Smooth muscle cell (in vitro differentiated cells): ENCODE results near the gene LANCL2. TPM values are rescaled to one million over a fixed set of nuclear protein-coding genes. Genes with fewer than 3 reads are reported as not detected.

ENCODE experiments used
- DNase-seq: peaks from one replicate; lab custom pipeline; 2025; ENCODE audit not compliant: unreplicated experiment; lab: John Stamatoyannopoulos, UW
- H2AFZ ChIP-seq: fragments of 200-600 bp; sonication (generic); 2 replicates; pipeline ENCODE4 v1.6.0; 2016; ENCODE audit warnings: antibody characterized with exemption, low read depth, mild to moderate bottlenecking
- H3F3A ChIP-seq: fragments of 200-600 bp; sonication (generic); 2 replicates; pipeline ENCODE4 v1.6.0; 2017; ENCODE audit warnings: antibody characterized with exemption, low read depth
- H3K27ac ChIP-seq: fragments of 200-600 bp; sonication (generic); 2 replicates; pipeline ENCODE4 v1.5.1; 2016; ENCODE audit warnings: low read depth, mild to moderate bottlenecking
- H3K27me3 ChIP-seq: fragments of 200-600 bp; sonication (generic); 2 replicates; pipeline ENCODE4 v1.6.1; 2016; ENCODE audit warnings: low read depth, mild to moderate bottlenecking
- H3K36me3 ChIP-seq: fragments of 200-600 bp; sonication (generic); 2 replicates; pipeline ENCODE4 v1.5.1; 2016; ENCODE audit warnings: low read depth
- H3K4me1 ChIP-seq: fragments of 200-600 bp; sonication (generic); 2 replicates; pipeline ENCODE4 v1.5.1; 2016; ENCODE audit warnings: low read depth
- H3K4me2 ChIP-seq: fragments of 200-600 bp; sonication (generic); 2 replicates; pipeline ENCODE4 v1.6.0; 2016; ENCODE audit warnings: mild to moderate bottlenecking
- H3K4me3 ChIP-seq: fragments of 200-600 bp; sonication (generic); 2 replicates; pipeline ENCODE4 v1.5.1; 2016; ENCODE audit warnings: mild to moderate bottlenecking
- H3K79me2 ChIP-seq: fragments of 200-600 bp; sonication (generic); 2 replicates; pipeline ENCODE4 v1.6.0; 2016; ENCODE audit warnings: low read depth, mild to moderate bottlenecking
- H3K9ac ChIP-seq: fragments of 200-600 bp; sonication (generic); 2 replicates; pipeline ENCODE4 v1.6.0; 2016; ENCODE audit warnings: low read depth
- H3K9me3 ChIP-seq: fragments of 200-600 bp; sonication (generic); replicated peaks from 2 replicates; pipeline ENCODE4 v1.5.1; 2016; ENCODE audit warnings: low read depth
- H4K20me1 ChIP-seq: fragments of 200-600 bp; sonication (generic); 2 replicates; pipeline ENCODE4 v1.6.0; 2016; ENCODE audit warnings: low read depth
- WGBS: methylation state at CpG from one replicate; pipeline ENCODE4 v1.1.7; 2016; ENCODE audit warnings: low lambda C conversion rate; 5-methylcytosine and 5-hydroxymethylcytosine counted together
- polyA plus RNA-seq: library from polyadenylated mRNA; unstranded; fragments of >200 nt; fragmentation: Nextera tagmentation; extraction: Ambion mirVana; gene quantifications from 2 replicates; pipeline ENCODE4 v1.2.1, GENCODE V29; 2016
- total RNA-seq: library from RNA; depleted of rRNA; stranded (reverse); fragments of >200 nt; gene quantifications from 2 replicates; pipeline ENCODE4 v1.2.3, GENCODE V29; 2014
- TF ChIP-seq, protein P1 (sequence below): fragments of 200-600 bp; sonication (generic); IDR thresholded peaks from 2 replicates; pipeline ENCODE4 v1.5.1; 2017; ENCODE audit warnings: borderline replicate concordance, mild to moderate bottlenecking, antibody characterized with exemption; ENCODE audit not compliant: insufficient read depth, poor library complexity, severe bottlenecking

Gene LANCL2
- total and polyA plus RNA-seq, 2 experiments from 2014 or later = 9.4 to 15.6 TPM

DNA sequence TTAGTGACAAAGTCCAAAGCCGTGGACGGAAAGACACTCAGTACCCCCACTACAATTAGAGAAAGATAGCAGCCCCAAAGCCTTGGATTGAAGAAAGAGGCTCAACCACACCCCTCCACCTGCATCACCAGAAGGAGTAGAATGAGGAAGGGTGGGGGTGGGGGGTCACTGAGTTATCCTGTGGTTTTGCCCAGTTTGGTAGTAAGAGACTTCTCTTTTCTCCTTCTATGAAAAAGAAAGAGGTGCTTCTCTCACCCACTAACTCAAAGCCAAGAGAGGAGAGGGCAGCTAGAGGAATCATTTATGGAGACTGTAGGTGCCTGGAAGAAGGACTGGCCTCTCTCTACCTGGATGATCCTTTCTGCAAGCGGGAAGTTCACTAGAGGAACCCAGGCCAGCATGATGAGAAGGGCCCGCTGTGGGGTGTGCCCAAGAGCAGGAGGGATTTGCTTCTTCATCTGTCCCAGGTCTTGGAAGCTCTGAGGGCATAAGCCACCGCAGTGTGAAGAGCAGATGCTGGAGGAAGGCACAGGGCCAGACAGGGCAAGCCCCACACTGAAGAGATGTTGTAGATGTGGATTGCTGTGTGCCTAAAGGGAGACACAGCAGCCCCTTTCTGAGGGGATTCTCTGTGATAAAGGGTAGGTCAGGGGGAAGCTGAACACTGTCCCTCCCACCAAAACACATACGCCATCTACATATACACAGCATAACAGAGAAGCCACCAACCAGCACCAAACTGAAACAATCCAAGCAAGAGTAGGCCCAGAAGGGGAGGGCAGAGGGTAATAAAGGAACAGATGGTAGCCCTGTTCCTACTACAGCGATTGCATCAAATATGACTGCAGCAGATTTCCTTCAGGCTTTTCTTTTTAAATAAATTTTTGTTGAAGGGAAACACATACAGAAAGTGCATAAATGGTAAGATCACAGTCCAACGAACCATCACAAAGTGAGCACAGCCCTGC is 25.8 kb upstream of the LANCL2 start:
- Histone ChIP-seq H3K27ac (no peak overlapping the region), H3F3A (no peaks in the 10 kb centered on the region), H3K9ac (no peak overlapping the region), H3K79me2 (no peaks in the 10 kb centered on the region), H3K4me2 (no peak overlapping the region), H3K4me1 (no peaks in the 10 kb centered on the region), H4K20me1 (no peaks in the 10 kb centered on the region), H3K36me3 (no peaks in the 10 kb centered on the region), H3K4me3 (no peak overlapping the region), H2AFZ (no peak overlapping the region), H3K27me3 (no peaks in the 10 kb centered on the region), H3K9me3 (no peaks in the 10 kb centered on the region)
- TF ChIP-seq, protein P1, sequence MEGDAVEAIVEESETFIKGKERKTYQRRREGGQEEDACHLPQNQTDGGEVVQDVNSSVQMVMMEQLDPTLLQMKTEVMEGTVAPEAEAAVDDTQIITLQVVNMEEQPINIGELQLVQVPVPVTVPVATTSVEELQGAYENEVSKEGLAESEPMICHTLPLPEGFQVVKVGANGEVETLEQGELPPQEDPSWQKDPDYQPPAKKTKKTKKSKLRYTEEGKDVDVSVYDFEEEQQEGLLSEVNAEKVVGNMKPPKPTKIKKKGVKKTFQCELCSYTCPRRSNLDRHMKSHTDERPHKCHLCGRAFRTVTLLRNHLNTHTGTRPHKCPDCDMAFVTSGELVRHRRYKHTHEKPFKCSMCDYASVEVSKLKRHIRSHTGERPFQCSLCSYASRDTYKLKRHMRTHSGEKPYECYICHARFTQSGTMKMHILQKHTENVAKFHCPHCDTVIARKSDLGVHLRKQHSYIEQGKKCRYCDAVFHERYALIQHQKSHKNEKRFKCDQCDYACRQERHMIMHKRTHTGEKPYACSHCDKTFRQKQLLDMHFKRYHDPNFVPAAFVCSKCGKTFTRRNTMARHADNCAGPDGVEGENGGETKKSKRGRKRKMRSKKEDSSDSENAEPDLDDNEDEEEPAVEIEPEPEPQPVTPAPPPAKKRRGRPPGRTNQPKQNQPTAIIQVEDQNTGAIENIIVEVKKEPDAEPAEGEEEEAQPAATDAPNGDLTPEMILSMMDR = no peak
- 82% methylated on average over 8 of the region's 8 CpGs for WGBS
- no peak for DNase-seq

DNA sequence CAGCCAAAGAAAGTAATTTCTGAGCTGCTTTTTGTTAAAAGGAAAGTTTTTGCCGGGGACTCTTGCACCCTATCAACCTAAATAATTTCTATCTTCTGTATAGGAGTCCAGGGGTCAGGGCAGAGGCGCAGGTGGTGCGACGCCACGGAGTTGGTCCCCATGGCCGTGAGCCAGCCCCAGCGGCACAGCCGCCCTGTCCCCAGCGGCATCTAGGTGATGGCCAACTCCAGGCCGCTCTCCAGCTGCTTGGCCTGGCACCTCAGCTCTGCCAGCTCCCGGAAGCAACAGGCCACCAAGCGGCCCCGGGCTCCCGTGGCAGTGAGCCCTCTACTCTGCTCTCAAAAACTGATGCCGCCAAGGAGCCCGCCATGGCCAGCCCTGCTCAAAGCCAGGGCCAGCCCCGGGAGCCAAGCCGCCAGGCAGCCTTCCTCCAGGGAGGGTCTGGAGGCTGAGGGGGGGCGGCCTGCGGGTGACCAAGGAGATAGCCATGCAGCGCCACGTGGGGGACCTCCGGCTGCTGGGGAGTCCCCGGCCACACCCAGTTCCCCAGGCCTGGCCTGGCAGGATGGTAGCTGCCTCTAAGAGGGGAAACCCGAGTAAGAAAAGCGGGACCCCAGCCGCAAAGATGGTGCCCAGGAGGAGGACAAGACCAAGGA is 22.8 kb upstream of the LANCL2 start:
- H3K9ac ChIP-seq = no peak overlapping the region
- H3K27ac ChIP-seq = no peak overlapping the region
- TF ChIP-seq, protein P1 = no peak
- no peak for DNase-seq
- H3K9me3 ChIP-seq = no peaks in the 10 kb centered on the region
- H4K20me1 ChIP-seq = no peaks in the 10 kb centered on the region
- H3K27me3 ChIP-seq = no peaks in the 10 kb centered on the region
- H3K79me2 ChIP-seq = no peaks in the 10 kb centered on the region
- no peak overlapping the region for H3K4me2 ChIP-seq
- no peak overlapping the region for H2AFZ ChIP-seq
- no peaks in the 10 kb centered on the region for H3K36me3 ChIP-seq
- no peaks in the 10 kb centered on the region for H3F3A ChIP-seq
- no peaks in the 10 kb centered on the region for H3K4me1 ChIP-seq
- H3K4me3 ChIP-seq = no peak overlapping the region
- WGBS = 93% methylated on average over 23 of the region's 27 CpGs

DNA sequence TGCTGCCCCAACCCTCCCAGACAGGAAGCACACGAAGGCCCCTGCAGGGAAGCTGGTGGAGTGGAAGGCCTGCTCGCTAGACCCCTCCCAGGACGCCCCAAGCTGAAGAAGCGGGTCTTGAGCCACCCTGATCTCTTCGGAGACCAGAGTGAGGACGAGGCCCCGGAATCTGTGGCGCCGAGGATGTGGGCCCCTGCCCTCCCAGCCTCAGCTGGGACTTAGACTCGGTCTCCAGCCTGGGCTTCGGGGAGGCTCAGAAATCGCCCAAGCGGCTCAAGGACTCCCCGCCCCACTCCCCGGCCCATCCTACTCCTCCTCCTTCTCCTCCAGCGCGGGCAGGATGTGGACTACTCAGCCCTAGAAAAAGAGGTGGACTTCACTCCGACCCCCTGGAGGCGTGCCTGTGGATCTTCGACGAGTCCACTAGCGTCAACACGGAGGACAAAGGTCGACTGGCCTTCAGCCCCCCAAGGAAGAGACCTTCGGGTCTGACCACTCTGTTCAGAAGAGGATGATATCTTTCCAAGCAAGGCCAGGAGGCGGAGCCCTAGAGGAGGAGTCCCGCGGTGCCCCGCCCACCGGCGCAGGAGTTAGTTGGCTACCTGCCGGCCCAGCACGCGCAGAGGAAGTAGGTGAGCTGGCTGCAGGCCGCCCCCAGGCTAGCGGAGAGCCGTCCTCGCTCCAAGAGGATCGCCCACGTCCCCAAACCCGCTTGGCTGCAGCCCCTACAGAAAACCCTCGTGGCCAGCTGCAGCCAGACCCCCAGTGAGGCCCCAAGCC is 21.9 kb upstream of the LANCL2 start:
- no peaks in the 10 kb centered on the region for H3K4me1 ChIP-seq
- no peaks in the 10 kb centered on the region for H3K9me3 ChIP-seq
- TF ChIP-seq, protein P1 = no peak
- H3K4me3 ChIP-seq = no peak overlapping the region
- no peak overlapping the region for H3K9ac ChIP-seq
- no peaks in the 10 kb centered on the region for H4K20me1 ChIP-seq
- no peaks in the 10 kb centered on the region for H3F3A ChIP-seq
- 88% methylated on average over 42 of the region's 42 CpGs for WGBS
- no peak for DNase-seq
- H3K4me2 ChIP-seq = no peak overlapping the region
- H2AFZ ChIP-seq = no peak overlapping the region
- no peaks in the 10 kb centered on the region for H3K36me3 ChIP-seq
- H3K27ac ChIP-seq = no peak overlapping the region
- H3K79me2 ChIP-seq = no peaks in the 10 kb centered on the region
- no peaks in the 10 kb centered on the region for H3K27me3 ChIP-seq
